ENCODE data around the gene BCAM.

DNA sequence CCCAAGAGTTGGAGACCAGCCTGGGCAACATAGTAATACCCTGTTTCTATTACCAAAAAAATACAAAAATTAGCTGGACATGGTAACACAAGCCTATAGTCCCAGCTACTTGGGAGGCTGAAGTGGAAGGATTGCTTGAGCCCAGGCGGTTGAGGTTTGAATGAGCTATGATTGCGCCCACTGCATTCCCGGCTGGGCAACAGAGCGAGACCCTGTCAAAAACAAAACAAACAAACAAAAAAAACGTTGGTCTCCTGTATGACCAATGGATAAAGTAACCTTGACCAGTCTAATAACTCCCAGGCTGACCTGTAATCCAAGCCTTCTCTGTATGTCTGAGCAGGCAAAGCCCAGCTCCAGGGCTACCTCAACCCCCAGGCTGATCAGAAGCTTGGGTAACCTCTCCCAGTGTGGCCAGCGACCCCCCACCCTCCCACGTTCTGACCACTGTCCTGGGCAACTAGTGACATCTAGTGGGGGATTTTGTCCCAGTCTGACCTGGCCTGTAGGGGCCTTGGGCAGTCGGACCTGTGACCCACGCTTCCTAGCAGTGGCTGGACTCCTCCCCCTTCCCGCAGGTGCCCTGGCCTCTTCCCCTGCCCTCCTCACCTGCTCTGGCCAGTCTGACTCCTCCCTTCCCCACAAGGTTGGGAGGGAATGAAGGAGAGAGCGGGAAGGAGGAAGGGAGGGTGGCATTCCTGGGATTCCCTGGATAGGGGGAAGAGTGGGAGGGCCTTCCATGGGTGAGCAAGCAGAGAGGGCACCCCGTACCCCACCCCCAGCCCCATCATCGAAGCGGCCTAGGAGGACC is 1.0 kb upstream of the BCAM start:
- TF ChIP-seq EZH2 (IDR thresholded peaks at IDR 0.05; ENCODE audit: borderline replicate concordance, low read depth, low read length, severe bottlenecking): no peak
- TF ChIP-seq POLR2AphosphoS5 (IDR thresholded peaks at IDR 0.05; ENCODE audit: insufficient read depth, low read depth, low read length): no peak
- peak; percentile 45 to 61 for TF ChIP-seq CTCF (IDR thresholded peaks at IDR 0.05; ENCODE audit: extremely low read depth in 1 of 2, insufficient read depth in 1 of 2, low read depth in 1 of 2, low read length in 2 of 2)
- TF ChIP-seq, protein P1, sequence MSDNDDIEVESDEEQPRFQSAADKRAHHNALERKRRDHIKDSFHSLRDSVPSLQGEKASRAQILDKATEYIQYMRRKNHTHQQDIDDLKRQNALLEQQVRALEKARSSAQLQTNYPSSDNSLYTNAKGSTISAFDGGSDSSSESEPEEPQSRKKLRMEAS (IDR thresholded peaks at IDR 0.05; ENCODE audit: insufficient read depth, insufficient read length): no peak
- TF ChIP-seq MYC (IDR thresholded peaks at IDR 0.05; ENCODE audit: low read depth, low read length): no peak

Measured in endothelial cell of umbilical vein (primary cell).